KMS-11 (cell line): ENCODE measurements around the gene PRRC2B.

ENCODE experiments used
- H2AFZ ChIP-seq: fragments of 200-600 bp; sonication (generic); 2 replicates; pipeline ENCODE4 v1.6.1; 2016; ENCODE audit warnings: antibody characterized with exemption, mixed run types, low read depth
- H3K27ac ChIP-seq: fragments of 200-600 bp; sonication (generic); 2 replicates; pipeline ENCODE4 v1.6.1; 2016; ENCODE audit warnings: mild to moderate bottlenecking, mixed run types
- H3K27me3 ChIP-seq: fragments of 200-600 bp; sonication (generic); 2 replicates; pipeline ENCODE4 v1.6.1; 2017; ENCODE audit warnings: mild to moderate bottlenecking, low read depth, mixed run types, moderate library complexity; ENCODE audit not compliant: insufficient read depth
- H3K36me3 ChIP-seq: fragments of 200-600 bp; sonication (generic); 2 replicates; pipeline ENCODE4 v1.6.1; 2017; ENCODE audit warnings: mild to moderate bottlenecking, mixed run types; ENCODE audit not compliant: insufficient read depth
- H3K4me1 ChIP-seq: fragments of 200-600 bp; sonication (generic); 2 replicates; pipeline ENCODE4 v1.6.1; 2016; ENCODE audit warnings: mild to moderate bottlenecking, low read depth, mixed run types; ENCODE audit not compliant: poor library complexity, severe bottlenecking
- H3K4me2 ChIP-seq: fragments of 200-600 bp; sonication (generic); 2 replicates; pipeline ENCODE4 v1.7.0; 2016; ENCODE audit warnings: mild to moderate bottlenecking, mixed run types
- H3K4me3 ChIP-seq: fragments of 200-600 bp; sonication (generic); IDR thresholded peaks from 2 replicates; pipeline ENCODE4 v1.6.1; 2017; ENCODE audit warnings: low read depth, low read length, mixed read lengths; ENCODE audit not compliant: insufficient read depth
- H3K79me2 ChIP-seq: fragments of 200-600 bp; sonication (generic); 2 replicates; pipeline ENCODE4 v1.6.1; 2016; ENCODE audit warnings: low read depth, mixed run types; ENCODE audit not compliant: insufficient read depth
- H3K9ac ChIP-seq: fragments of 200-600 bp; sonication (generic); 2 replicates; pipeline ENCODE4 v1.6.1; 2016; ENCODE audit warnings: mild to moderate bottlenecking, mixed run types
- H4K20me1 ChIP-seq: fragments of 200-600 bp; sonication (generic); 2 replicates; pipeline ENCODE4 v1.6.1; 2016; ENCODE audit warnings: mild to moderate bottlenecking, mixed run types; ENCODE audit not compliant: insufficient read depth
- CTCF ChIP-seq: fragments of 200-600 bp; sonication (generic); conservative IDR thresholded peaks from 2 replicates; pipeline ENCODE4 v1.6.1; 2017; ENCODE audit warnings: low read depth, mild to moderate bottlenecking, antibody characterized with exemption, low read length, moderate library complexity, mixed read lengths

PRRC2B gene

DNA sequence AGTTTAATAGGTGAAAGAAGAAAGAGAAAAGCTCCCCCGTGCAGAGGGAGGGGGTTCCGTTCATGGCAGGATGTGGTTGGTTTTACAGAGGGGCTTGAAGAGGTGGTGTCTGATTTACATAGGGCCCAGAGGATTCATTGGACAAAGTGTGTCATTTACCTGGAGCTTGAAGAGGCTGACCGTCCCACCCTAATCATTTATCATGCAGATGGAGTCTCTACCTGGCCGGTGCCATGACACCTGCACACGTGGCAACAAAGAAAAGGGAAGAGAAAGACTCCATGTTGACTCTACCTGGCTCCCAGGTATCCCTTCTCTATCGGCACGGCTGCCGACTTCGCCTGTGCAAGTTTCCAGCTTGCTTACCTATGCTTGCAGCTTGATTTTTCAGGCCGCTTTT, 35.3 kb upstream of the PRRC2B start:
- H3K9ac ChIP-seq, result no peak overlapping the region
- no peaks in the 10 kb centered on the region for H3K4me1 ChIP-seq
- no peak overlapping the region for H3K4me2 ChIP-seq
- H3K36me3 ChIP-seq, result no peaks in the 10 kb centered on the region
- no peaks in the 10 kb centered on the region for H3K79me2 ChIP-seq
- TF ChIP-seq CTCF, result no peak
- H2AFZ ChIP-seq, result no peak overlapping the region
- H3K27me3 ChIP-seq, result no peaks in the 10 kb centered on the region
- H3K27ac ChIP-seq, result no peak overlapping the region
- no peak overlapping the region for H3K4me3 ChIP-seq
- no peaks in the 10 kb centered on the region for H4K20me1 ChIP-seq

GRCh38 chr9:131361202-131361833, 32.6 kb upstream of the PRRC2B start:
- H3K4me3 ChIP-seq, result no peak overlapping the region
- H2AFZ ChIP-seq, result no peak overlapping the region
- no peak overlapping the region for H3K4me2 ChIP-seq
- no peaks in the 10 kb centered on the region for H4K20me1 ChIP-seq
- H3K79me2 ChIP-seq, result no peaks in the 10 kb centered on the region
- H3K4me1 ChIP-seq, result no peaks in the 10 kb centered on the region
- H3K9ac ChIP-seq, result no peak overlapping the region
- H3K27ac ChIP-seq, result no peak overlapping the region
- no peaks in the 10 kb centered on the region for H3K27me3 ChIP-seq
- TF ChIP-seq CTCF, result no peak
- H3K36me3 ChIP-seq, result no peaks in the 10 kb centered on the region

DNA sequence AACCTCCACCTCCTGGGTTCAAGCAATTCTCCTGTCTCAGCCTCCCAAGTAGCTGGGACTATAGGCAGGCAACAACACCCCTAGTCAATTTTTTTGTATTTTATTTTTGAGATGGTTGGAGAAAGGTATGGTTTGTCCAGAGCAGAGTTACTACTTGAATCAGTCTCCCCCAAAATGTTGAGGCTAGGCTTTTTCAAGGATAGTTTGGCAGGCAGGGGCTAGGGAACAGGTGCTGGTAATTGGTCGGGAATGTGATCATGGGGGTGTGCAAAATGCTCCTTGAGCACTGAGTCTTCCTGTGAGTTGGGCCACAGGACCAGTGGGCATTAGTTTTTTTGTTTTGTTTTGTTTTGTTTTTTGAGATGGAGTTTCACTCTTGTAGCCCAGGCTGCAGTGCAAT, 28.3 kb upstream of the PRRC2B start:
- no peaks in the 10 kb centered on the region for H4K20me1 ChIP-seq
- H3K9ac ChIP-seq, result no peak overlapping the region
- no peaks in the 10 kb centered on the region for H3K79me2 ChIP-seq
- H3K4me3 ChIP-seq, result no peak overlapping the region
- no peak for TF ChIP-seq CTCF
- no peaks in the 10 kb centered on the region for H3K36me3 ChIP-seq
- H3K27ac ChIP-seq, result no peak overlapping the region
- no peaks in the 10 kb centered on the region for H3K27me3 ChIP-seq
- no peak overlapping the region for H2AFZ ChIP-seq
- H3K4me2 ChIP-seq, result no peak overlapping the region
- no peaks in the 10 kb centered on the region for H3K4me1 ChIP-seq

- Histone ChIP-seq H3K4me1 (peaks cover 1% of the 10 kb centered on the region), H3K4me3 (no peak overlapping the region), H3K9ac (no peak overlapping the region), H2AFZ (no peak overlapping the region), H3K36me3 (no peaks in the 10 kb centered on the region), H4K20me1 (no peaks in the 10 kb centered on the region), H3K4me2 (no peak overlapping the region), H3K79me2 (no peaks in the 10 kb centered on the region), H3K27me3 (no peaks in the 10 kb centered on the region), H3K27ac (no peak overlapping the region)
- no peak for TF ChIP-seq CTCF
These were observed 27.0 kb upstream of the PRRC2B start for GRCh38 chr9:131366761-131367401.
